ENCODE measurements around the gene GPS1.

Gene GPS1

DNA sequence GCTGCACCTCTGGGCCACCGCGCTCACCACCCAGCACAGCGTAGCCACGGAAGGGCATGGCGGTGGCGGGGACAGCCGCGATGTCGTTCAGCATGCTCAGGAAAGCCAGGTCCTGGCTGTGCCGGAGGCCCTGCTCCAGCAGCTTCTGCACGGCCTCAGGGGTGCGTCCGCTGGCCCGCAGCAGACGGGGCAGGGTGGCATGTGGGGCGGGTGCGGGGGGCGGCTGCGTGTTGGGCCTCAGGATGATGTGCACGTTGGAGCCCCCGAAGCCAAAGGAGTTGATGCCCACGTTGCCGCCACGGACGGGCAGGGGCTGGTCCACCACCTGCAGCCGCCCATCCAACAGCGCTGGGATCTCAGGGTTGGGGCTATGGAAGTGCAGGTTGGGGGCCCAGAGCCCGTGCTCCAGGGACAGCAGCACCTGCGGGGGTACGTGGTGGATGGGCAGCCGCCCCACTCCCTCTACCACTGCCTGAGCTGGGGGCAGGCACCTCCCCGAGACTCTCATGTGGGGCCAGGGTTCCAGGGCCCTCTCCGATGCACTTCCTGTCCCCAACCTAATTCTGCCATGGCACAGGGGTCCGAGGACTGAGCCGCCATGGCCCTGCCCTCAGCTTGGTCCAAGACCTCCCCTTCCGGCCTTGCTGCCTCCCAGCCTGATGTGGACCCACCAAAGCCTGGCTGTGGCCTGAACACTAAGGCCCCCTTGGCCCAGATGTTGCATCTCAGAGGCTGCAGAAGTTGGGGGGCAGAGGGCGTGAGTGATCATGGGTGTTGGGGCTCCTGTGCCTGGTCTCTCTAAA lies 39.8 kb downstream of the GPS1 start:
- no peak for DNase-seq

DNA sequence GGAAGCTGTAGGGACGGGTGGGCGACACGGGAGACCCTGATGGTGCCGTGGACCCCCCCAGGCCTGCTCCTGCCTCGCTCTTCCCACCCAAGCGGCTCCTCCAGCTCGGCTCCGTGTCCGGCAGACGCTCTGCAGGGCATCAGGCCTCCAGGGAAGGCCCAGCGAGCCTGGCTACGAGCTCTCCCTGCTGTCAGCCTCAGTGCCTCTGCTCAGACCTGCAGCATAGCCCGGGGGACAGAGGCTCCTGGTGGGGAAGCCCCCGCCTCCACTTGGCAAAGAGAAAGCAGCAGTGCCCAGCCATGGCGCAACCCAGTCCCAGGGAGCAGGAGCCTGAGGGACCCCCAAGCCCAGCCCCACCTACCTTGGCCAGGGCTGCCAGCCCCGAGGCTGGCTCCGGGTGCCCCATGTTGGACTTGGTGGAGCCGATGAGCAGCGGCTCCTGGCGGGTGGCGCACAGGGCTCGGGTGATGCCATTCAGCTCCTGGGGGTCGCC lies 40.4 kb downstream of the GPS1 start:
- DNase-seq = no peak

DNA sequence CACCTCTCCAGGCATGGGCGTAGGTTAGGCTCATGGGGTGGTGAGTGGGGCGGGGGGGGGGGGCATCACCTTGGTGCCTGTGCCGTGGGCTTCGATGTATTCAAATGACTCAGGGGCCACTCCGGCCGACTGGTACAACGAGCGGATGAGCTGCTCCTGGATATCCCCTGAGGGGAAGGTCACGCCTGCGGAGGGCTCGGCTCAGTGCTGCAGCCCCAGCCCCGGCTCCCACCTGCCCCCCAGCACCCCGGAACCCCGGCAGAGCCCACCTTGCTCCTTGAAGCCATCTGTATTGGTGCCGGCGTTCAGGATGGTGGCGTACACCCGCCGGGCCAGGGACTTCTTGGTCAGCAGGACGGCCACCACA lies 40.9 kb downstream of the GPS1 start:
- DNase-seq = no peak

DNA sequence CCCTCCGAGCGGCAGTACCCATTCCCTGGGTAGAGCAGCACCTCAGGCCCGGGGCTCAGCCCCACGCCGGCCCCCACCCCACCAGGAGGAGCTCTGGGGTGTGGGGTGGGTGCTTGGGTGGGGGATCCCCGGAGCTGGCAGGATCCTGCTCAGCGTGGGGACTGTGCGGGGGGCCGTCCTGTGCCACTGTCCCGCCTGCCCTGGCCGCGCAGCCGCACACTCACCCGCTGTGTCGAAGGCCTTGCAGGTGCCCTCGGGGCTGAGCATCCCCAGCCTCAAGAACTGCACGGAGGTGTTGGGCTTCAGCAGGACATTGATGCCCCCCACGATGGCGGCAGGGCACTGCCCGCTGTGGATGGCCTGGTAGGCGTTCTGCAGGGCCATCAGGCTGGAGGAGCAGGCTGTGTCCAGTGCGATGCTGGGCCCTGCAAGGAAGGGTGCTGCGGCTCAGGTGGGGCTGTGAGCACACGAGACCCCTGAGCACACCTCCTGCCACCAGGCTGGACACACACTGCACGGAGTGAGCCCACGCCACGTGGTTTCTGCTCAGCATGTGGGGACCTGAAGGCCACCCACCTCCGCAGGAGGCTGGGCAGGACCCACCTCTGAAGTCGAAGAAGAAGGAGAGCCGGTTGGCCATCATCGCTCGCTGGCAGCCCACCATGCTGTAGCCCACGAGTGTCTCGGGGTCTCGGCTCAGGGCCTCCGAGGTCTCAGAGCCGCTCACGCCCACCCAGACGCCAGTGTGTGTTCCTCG lies 41.5 kb downstream of the GPS1 start:
- DNase-seq = no peak

DNA sequence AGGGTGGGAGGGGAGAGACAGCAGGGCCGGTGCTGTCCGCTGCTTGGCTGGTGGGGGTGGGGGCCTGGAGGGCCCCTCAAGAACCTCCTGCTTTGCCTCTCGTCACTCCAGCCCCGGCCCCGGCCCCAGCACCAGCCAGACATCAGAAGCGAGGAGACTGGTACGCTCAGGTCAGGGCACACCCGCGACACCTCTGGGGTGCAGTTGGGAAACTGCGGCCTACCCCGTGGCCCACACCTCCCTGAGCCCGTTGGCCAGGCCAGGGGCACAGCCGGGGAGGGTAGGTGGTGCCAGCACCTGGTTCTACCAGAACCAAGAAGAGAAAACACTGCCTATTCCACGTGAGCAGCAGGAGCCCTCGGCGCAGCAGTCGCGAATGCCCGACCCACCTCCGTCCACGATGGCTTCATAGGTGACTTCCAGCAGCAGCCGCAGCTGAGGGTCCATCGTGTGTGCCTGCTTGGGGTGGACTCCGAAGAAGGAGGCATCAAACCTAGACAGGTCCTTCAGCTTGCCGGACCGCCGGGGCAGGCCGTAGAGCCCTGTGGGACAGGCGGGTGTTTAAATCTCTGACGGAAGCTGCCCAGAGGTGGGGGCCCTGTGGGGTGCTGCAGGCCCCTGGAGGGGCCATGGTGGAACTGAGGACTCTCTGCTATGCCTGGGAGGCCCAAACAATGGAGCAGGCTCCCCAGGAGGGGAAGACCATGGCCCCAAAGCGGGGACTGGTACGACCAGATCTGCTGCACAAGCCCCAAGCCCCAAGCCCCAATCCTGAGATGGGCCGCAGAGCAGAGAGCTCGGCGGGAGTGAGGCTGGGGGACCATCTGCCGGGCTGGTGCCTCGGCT lies 43.5 kb downstream of the GPS1 start:
- DNase-seq = no peak

GRCh38 chr17:82095777-82096708 lies 44.3 kb downstream of the GPS1 start:
- no peak for DNase-seq

DNA sequence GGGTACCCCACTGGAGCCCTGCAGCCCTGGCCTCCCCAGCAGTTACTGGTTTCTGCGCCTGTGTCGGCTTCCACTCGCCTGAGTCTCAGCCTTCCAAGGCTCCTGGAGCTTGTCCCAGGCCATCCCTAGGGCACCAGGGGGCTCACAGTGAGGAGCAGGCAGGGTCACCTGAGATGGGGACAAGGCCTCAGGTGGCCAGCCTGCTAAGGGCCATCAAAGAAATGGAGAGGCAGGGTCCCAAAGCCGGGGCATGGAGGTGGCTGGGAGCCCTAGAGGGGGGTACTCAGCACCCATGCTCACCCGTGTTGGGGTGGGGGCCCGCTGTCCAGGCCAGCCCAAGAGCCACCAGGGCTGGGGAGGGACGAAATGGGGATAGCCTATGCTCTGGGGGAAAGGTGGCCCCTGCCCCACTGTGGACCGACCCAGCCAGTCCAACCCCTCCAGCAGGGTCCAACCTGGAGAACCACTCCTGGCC lies 45.0 kb downstream of the GPS1 start:
- DNase-seq = no peak

DNA sequence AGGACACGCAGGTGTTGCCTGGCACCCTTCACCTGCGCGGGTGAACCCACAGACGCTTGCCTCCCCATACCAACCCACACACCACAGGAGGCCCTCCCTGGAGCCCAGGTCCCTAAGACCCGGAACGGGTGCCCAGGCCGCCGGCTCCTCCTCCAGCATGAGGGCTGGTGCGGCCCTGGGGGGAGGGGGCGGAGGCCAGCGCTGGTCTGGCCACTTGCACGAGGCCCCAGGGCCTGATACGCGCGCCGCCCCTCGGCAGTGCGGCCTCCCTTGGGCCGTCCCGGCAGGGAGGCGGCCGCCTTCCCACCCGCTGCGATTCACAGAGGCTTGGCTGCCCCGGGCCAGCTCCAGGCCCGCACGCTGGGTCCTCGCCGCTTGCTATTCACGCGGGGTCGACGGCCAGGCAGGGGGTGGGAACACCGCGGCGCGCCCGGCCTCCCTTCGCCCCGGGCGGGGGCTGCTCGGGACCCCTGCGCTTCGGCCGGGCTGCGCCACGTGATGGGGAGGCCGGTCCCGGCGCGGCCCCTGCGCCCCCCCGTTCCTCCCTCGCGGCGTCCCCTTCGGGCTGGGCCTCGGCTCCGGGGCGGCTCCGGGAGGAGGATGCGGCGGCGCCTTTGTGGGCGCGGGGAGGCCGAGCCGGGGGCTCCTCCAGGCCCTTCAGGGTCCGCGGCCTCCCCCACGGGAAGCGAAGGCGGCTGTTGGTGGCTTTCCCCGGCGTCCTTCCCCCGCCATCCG lies 45.7 kb downstream of the GPS1 start:
- peak; percentile 63 for DNase-seq

- no peak for DNase-seq
These were observed 46.1 kb downstream of the GPS1 start for GRCh38 chr17:82097919-82098168.

GRCh38 chr17:82098169-82098938 lies 46.7 kb downstream of the GPS1 start, which contains the start of gene FASN:
Gene FASN, minus strand, starts transcription at chr17:82098236. Its CDS starts 1,791 bp downstream, at chr17:82096445.
- DNase-seq = peak; percentile 96

- DNase-seq = no peak
These were observed 47.5 kb downstream of the GPS1 start for GRCh38 chr17:82098939-82099763.

GRCh38 chr17:82100502-82101298 lies 49.0 kb downstream of the GPS1 start:
- DNase-seq = no peak

DNA sequence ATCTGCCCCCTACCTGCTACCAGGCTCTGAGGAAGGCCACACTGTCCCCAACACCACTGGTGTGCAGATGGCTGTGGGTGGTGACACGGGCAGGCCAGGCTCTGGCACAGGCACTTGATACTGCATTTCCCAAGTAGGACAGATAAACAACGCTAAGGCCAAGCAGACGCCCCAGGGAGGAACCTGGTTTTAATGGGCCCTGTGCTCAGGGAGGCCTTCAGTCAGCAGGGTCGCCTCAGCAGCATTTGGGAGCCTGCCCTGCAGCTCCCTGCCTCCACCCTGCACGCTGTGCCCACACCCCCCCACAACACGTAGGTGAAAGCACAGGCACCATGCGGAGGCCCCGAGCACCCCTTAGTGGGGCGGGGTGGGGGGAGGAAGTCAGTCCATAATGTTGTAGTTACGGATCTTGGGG lies 49.6 kb downstream of the GPS1 start:
- no peak for DNase-seq

GRCh38 chr17:82101767-82102679 lies 50.3 kb downstream of the GPS1 start:
- no peak for DNase-seq

DNA sequence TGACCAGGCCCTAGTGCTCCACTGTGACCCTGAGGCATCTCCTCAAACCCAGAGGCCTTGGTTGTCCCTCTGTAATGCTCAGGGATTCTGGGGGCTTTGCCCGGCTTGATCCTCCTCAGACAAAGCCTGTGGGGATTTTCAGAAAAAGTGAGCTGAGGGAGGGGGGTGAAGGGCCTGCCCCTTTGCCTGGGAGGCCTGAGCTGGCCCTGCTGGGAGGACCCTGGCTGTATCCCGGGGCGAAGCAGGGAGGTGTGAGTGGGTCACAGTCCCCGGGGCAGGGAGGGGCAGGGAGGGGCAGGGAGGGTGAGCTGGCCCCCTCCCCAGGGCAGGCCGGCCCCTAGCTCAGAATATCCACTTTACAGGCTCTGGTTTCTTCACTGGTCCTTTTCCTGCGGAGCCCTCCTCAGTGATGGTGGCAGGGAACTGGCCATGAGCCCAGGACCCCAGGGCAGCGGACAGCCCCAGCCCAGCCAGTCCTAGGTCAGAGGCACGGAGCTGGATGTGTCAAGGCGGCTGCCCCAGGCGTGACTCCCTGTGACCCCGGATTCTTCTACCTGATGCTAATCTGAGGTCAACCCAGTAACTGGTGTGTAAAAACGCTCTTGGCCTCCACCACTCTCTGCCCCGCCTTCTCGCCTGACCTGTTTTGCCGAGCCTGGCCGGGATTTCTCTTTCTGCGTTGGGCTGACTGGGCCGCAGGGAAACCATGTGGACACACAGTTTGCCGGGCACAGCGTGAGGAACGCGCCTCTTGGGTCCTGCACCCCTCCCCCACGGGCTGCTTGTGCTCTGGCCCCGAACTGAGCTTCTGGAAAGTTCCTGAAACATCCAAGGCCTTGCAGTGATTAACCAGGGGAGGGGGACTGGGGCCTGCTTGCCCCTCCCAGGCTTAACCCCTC lies 52.1 kb downstream of the GPS1 start:
- DNase-seq = no peak

GRCh38 chr17:82104797-82105416 lies 53.2 kb downstream of the GPS1 start:
- no peak for DNase-seq
